HCT116 (cell line): ENCODE measurements around the gene GRIK3. TPM values are rescaled to one million over a fixed set of nuclear protein-coding genes. Genes with fewer than 3 reads are reported as not detected.

Experiments
- ATAC-seq: fragments of 200-7000 bp; cut with Tn5 transposase; 2 replicates; pipeline ENCODE4 v1.9.1; 2020; ENCODE audit warnings: mild to moderate bottlenecking, moderate library complexity
- BruUV-seq: library from RNA; stranded (reverse); fragments of 400-500 nt; replicated peaks from 2 replicates; lab custom pipeline; 2021; lab: Mats Ljungman, UMichigan
- CTCF ChIA-PET: fragments of 300-600 bp; sonication (Branson Sonifier 250); formaldehyde crosslinking; loops from one replicate; lab custom pipeline; 2021; ENCODE audit warnings: antibody characterized with exemption; lab: Charles Lee
- POLR2A ChIA-PET: fragments of 300-600, 350-600 bp; sonication (Branson Sonifier 250); formaldehyde crosslinking; loops from one replicate; lab custom pipeline; 2021; ENCODE audit warnings: antibody characterized with exemption; lab: Charles Lee
- RAD21 ChIA-PET, 2 experiments: fragments of 300-600 bp; sonication (Branson Sonifier 250); formaldehyde crosslinking; loops; one replicate each; lab custom pipeline; 2023; ENCODE audit warnings: low total read pairs in 2 of 2; ENCODE audit not compliant: uncharacterized antibody in 2 of 2, unreplicated experiment in 2 of 2, low non-redundant PET in 1 of 2; lab: Charles Lee
- DNase-seq: peaks from one replicate; pipeline ENCODE4 v3.0.0-alpha.2; 2010; ENCODE audit warnings: low read depth, low spot score
- H2AFZ ChIP-seq: fragments of 200-600 bp; shearing (Covaris generic), sonication (generic); 2 replicates; pipeline ENCODE4 v1.6.1; 2017; ENCODE audit warnings: low read depth, mixed run types, mixed read lengths, antibody characterized with exemption, low read length; ENCODE audit not compliant: poor library complexity, severe bottlenecking
- H3K27ac ChIP-seq: 2 replicates; pipeline ENCODE4 v1.5.1; 2012; ENCODE audit warnings: low read depth, low read length
- H3K27me3 ChIP-seq: fragments of 200-600 bp; sonication (generic); 2 replicates; pipeline ENCODE4 v1.6.1; 2016; ENCODE audit warnings: mixed run types, low read length, mixed read lengths; ENCODE audit not compliant: insufficient read depth
- H3K36me3 ChIP-seq, 2 experiments: fragments of 200-500 bp in 1 of 2; fragments of 200-600 bp in 1 of 2; sonication (Bioruptor generic) in 1 of 2; sonication (generic) in 1 of 2; 2 replicates each; pipeline versions ENCODE4 v1.5.1 to v1.6.1; 2014 to 2016; ENCODE audit warnings: low read length in 2 of 2, inconsistent platforms in 1 of 2, mixed read lengths in 1 of 2, mixed run types in 1 of 2; ENCODE audit not compliant: insufficient read depth in 2 of 2, control insufficient read depth in 1 of 2
- H3K4me1 ChIP-seq, 2 experiments: fragments of 200-600 bp in 1 of 2; sonication (generic) in 1 of 2; 2 replicates each; pipeline versions ENCODE4 v1.5.1 to v1.6.1; 2012 to 2017; ENCODE audit warnings: low read length in 2 of 2, inconsistent platforms in 1 of 2, mild to moderate bottlenecking in 1 of 2, mixed read lengths in 1 of 2, mixed run types in 1 of 2, moderate library complexity in 1 of 2; ENCODE audit not compliant: insufficient read depth in 2 of 2, control insufficient read depth in 1 of 2
- H3K4me2 ChIP-seq: fragments of 200-600 bp; sonication (generic); 2 replicates; pipeline ENCODE4 v1.6.1; 2017; ENCODE audit warnings: mixed run types, low read length, mixed read lengths
- H3K4me3 ChIP-seq, 2 experiments: fragments of 200-600 bp in 1 of 2; sonication (generic) in 1 of 2; replicated peaks in 1 of 2; 2 replicates each; pipeline ENCODE4 v1.5.1; 2011 to 2016; ENCODE audit warnings: low read length in 2 of 2, control low read depth in 1 of 2, low read depth in 1 of 2, mild to moderate bottlenecking in 1 of 2, mixed read lengths in 1 of 2, mixed run types in 1 of 2
- H3K79me2 ChIP-seq: fragments of 200-600 bp; sonication (generic); 2 replicates; pipeline ENCODE4 v1.6.1; 2017; ENCODE audit warnings: mild to moderate bottlenecking, mixed run types, low read length, moderate library complexity, mixed read lengths; ENCODE audit not compliant: insufficient read depth
- H3K9ac ChIP-seq: fragments of 200-600 bp; sonication (generic); 2 replicates; pipeline ENCODE4 v1.6.1; 2016; ENCODE audit warnings: low read length, mixed read lengths
- H3K9me2 ChIP-seq: fragments of 200-600 bp; sonication (generic), shearing (Covaris generic); 2 replicates; pipeline ENCODE4 v1.6.1; 2017; ENCODE audit warnings: mixed run types, mild to moderate bottlenecking, moderate library complexity; ENCODE audit not compliant: insufficient read depth
- H3K9me3 ChIP-seq, 2 experiments: fragments of 200-500 bp in 1 of 2; fragments of 200-600 bp in 1 of 2; sonication (Bioruptor generic) in 1 of 2; sonication (generic) in 1 of 2; 2 replicates each; pipeline ENCODE4 v1.6.1; 2014 to 2017; ENCODE audit warnings: low read length in 2 of 2, mixed read lengths in 2 of 2, inconsistent platforms in 1 of 2, low read depth in 1 of 2, mild to moderate bottlenecking in 1 of 2, mixed run types in 1 of 2, moderate library complexity in 1 of 2; ENCODE audit not compliant: control insufficient read depth in 1 of 2, insufficient read depth in 1 of 2
- H4K20me1 ChIP-seq: fragments of 200-600 bp; sonication (generic), shearing (Covaris generic); 2 replicates; pipeline ENCODE4 v1.6.1; 2017; ENCODE audit warnings: mixed run types, mild to moderate bottlenecking, moderate library complexity; ENCODE audit not compliant: insufficient read depth
- CBX3 ChIP-seq: IDR thresholded peaks from 2 replicates; pipeline ENCODE4 v1.6.1; 2012; ENCODE audit warnings: low read depth
- CEBPB ChIP-seq: IDR thresholded peaks from 2 replicates; pipeline ENCODE4 v1.6.1; 2012; ENCODE audit warnings: low read depth
- EGR1 ChIP-seq: IDR thresholded peaks from 2 replicates; pipeline ENCODE4 v1.6.1; 2012; ENCODE audit warnings: low read depth
- ELF1 ChIP-seq: IDR thresholded peaks from 2 replicates; pipeline ENCODE4 v1.6.1; 2012; ENCODE audit warnings: low read depth, borderline replicate concordance
- EZH2 ChIP-seq: fragments of 200-600 bp; sonication (generic); IDR thresholded peaks from 2 replicates; pipeline ENCODE4 v1.6.1; 2017; ENCODE audit warnings: antibody characterized with exemption, mixed run types
- EZH2phosphoT487 ChIP-seq: fragments of 200-600 bp; IDR thresholded peaks from 2 replicates; pipeline ENCODE4 v1.6.1; 2018; ENCODE audit warnings: antibody characterized with exemption, borderline replicate concordance
- FOSL1 ChIP-seq: IDR thresholded peaks from 2 replicates; pipeline ENCODE4 v1.6.1; 2012; ENCODE audit warnings: low read depth
- JUND ChIP-seq: IDR thresholded peaks from 2 replicates; pipeline ENCODE4 v1.6.1; 2012
- POLR2A ChIP-seq: IDR thresholded peaks from 2 replicates; pipeline ENCODE4 v1.7.0; 2011; ENCODE audit warnings: borderline replicate concordance; ENCODE audit not compliant: insufficient read depth, insufficient read length; ENCODE audit errors: extremely low read depth
- POLR2AphosphoS5 ChIP-seq: IDR thresholded peaks from 2 replicates; pipeline ENCODE4 v1.6.1; 2011; ENCODE audit warnings: mild to moderate bottlenecking, low read depth, low read length, moderate library complexity
- RAD21 ChIP-seq: IDR thresholded peaks from 2 replicates; pipeline ENCODE4 v1.6.1; 2012; ENCODE audit warnings: low read depth, mild to moderate bottlenecking
- SIN3A ChIP-seq: IDR thresholded peaks from 2 replicates; pipeline ENCODE4 v1.6.1; 2012; ENCODE audit warnings: low read depth
- SP1 ChIP-seq: IDR thresholded peaks from 2 replicates; pipeline ENCODE4 v1.6.1; 2012; ENCODE audit warnings: low read depth
- TCF7L2 ChIP-seq: IDR thresholded peaks from 2 replicates; pipeline ENCODE4 v1.7.0; 2011; ENCODE audit warnings: borderline replicate concordance, inconsistent platforms; ENCODE audit not compliant: insufficient read depth, insufficient read length; ENCODE audit errors: extremely low read depth
- intact Hi-C: fragments of 100-400 bp; cut with micrococcal nuclease; formaldehyde crosslinking; loops from 2 replicates; pipeline ENCODE4 v1.10.0; 2022
- total RNA-seq: library from RNA; stranded (reverse); gene quantifications from one replicate; pipeline ENCODE4 v1.2.1, GENCODE V29; 2021; ENCODE audit not compliant: unreplicated experiment
- TF ChIP-seq, protein P1 (sequence below): IDR thresholded peaks from 2 replicates; pipeline ENCODE4 v1.6.1; 2012
- TF ChIP-seq, protein P2 (sequence below), 3 experiments: fragments of 200-600 bp in 1 of 3; sonication (generic) in 1 of 3; IDR thresholded peaks in 2 of 3; conservative IDR thresholded peaks in 1 of 3; 2 replicates each; pipeline ENCODE4 v1.5.1; 2012 to 2017; ENCODE audit warnings: low read depth in 2 of 3, low read length in 2 of 3, antibody characterized with exemption in 1 of 3, borderline replicate concordance in 1 of 3, control low read depth in 1 of 3, mild to moderate bottlenecking in 1 of 3, mixed read lengths in 1 of 3, mixed run types in 1 of 3, moderate library complexity in 1 of 3; ENCODE audit not compliant: insufficient read depth in 1 of 3
- TF ChIP-seq, protein P3 (sequence below): IDR thresholded peaks from 2 replicates; pipeline ENCODE4 v1.6.1; 2011; ENCODE audit warnings: mild to moderate bottlenecking, low read length, moderate library complexity; ENCODE audit not compliant: insufficient replicate concordance; ENCODE audit errors: extremely low read depth
- TF ChIP-seq, protein P4 (sequence below): IDR thresholded peaks from 2 replicates; pipeline ENCODE4 v1.6.1; 2012; ENCODE audit warnings: low read depth

Gene GRIK3
- total RNA-seq, 1 experiment from 2014 or later = not detected

DNA sequence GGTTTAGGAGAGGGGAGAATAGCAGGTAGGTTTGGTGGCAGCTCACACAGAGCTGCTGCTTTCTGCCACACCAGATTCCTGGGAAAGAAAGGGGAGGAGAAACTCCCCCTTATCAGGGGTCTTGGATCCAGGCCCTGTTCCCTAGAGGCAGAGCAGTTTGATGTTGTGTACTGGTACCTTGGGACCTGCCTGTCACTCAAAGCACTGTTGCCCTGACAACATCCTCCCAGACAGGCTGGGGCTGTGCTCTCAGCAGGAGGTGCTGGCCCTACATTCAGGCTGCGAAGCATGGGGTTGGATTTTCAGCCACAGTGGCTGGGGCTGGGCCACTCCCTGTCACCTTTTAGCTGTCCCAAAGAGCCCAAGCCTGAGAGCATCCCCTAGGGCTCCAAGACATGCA, 188.0 kb downstream of the GRIK3 start (continued):
- TF ChIP-seq, protein P1, sequence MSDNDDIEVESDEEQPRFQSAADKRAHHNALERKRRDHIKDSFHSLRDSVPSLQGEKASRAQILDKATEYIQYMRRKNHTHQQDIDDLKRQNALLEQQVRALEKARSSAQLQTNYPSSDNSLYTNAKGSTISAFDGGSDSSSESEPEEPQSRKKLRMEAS = no peak
- no peak for TF ChIP-seq POLR2AphosphoS5
- no peak for TF ChIP-seq ELF1
- TF ChIP-seq, all 23 proteins: peak for 0

DNA sequence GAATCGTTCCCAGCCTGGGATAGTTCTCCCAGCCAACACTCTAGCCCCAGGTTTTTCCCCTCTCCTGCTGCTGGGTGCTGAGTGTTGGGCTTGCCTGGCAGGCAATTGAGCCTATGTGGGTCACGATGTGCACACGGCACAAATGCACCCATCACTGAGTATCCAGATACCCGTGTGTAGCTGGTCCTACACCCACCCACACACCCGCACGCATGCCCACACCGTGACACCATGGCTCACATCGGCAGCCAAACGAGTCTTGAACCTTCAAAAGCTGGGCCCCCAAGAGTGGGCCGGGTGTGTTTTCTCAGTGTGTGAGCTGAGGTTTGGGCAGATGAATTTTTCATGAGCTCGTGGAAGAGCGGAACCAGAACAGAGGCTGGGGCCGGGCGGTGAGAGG, 188.5 kb downstream of the GRIK3 start:
- Histone ChIP-seq H3K9me2 (no peaks in the 10 kb centered on the region), H3K9ac (no peak overlapping the region), H3K36me3 (no peaks in the 10 kb centered on the region), H3K79me2 (no peaks in the 10 kb centered on the region), H3K4me2 (no peak overlapping the region), H3K27ac (no peak overlapping the region), H3K27me3 (peaks cover 73% of the 10 kb centered on the region), H3K9me3 (no peaks in the 10 kb centered on the region), H4K20me1 (no peaks in the 10 kb centered on the region), H3K4me3 (no peak overlapping the region), H3K4me1 (no peaks in the 10 kb centered on the region), H2AFZ (no peak overlapping the region)
- ChIA-PET RAD21 (no interaction called here), POLR2A (no interaction called here), CTCF (no interaction called here)
- DNase-seq (no peak), ATAC-seq (no peak)
- intact Hi-C loops = no loop called here
- no TSS peak for BruUV-seq
- TF ChIP-seq CBX3 (no peak), CEBPB (no peak), RAD21 (no peak), SIN3A (no peak), EGR1 (no peak), SP1 (no peak), EZH2phosphoT487 (no peak), POLR2A (no peak), JUND (no peak), ELF1 (no peak), TCF7L2 (no peak), EZH2 (no peak), FOSL1 (no peak), POLR2AphosphoS5 (no peak)
- TF ChIP-seq, protein P2, sequence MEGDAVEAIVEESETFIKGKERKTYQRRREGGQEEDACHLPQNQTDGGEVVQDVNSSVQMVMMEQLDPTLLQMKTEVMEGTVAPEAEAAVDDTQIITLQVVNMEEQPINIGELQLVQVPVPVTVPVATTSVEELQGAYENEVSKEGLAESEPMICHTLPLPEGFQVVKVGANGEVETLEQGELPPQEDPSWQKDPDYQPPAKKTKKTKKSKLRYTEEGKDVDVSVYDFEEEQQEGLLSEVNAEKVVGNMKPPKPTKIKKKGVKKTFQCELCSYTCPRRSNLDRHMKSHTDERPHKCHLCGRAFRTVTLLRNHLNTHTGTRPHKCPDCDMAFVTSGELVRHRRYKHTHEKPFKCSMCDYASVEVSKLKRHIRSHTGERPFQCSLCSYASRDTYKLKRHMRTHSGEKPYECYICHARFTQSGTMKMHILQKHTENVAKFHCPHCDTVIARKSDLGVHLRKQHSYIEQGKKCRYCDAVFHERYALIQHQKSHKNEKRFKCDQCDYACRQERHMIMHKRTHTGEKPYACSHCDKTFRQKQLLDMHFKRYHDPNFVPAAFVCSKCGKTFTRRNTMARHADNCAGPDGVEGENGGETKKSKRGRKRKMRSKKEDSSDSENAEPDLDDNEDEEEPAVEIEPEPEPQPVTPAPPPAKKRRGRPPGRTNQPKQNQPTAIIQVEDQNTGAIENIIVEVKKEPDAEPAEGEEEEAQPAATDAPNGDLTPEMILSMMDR (IDR thresholded peaks at IDR 0.05 in 2 of 3, conservative IDR thresholded peaks at IDR 0.05 in 1 of 3; ENCODE audit: borderline replicate concordance in 1 of 3, insufficient read depth in 1 of 3, low read depth in 2 of 3, low read length in 2 of 3) = no peak
- TF ChIP-seq, protein P3, sequence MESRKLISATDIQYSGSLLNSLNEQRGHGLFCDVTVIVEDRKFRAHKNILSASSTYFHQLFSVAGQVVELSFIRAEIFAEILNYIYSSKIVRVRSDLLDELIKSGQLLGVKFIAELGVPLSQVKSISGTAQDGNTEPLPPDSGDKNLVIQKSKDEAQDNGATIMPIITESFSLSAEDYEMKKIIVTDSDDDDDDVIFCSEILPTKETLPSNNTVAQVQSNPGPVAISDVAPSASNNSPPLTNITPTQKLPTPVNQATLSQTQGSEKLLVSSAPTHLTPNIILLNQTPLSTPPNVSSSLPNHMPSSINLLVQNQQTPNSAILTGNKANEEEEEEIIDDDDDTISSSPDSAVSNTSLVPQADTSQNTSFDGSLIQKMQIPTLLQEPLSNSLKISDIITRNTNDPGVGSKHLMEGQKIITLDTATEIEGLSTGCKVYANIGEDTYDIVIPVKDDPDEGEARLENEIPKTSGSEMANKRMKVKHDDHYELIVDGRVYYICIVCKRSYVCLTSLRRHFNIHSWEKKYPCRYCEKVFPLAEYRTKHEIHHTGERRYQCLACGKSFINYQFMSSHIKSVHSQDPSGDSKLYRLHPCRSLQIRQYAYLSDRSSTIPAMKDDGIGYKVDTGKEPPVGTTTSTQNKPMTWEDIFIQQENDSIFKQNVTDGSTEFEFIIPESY = no peak
- TF ChIP-seq, protein P4, sequence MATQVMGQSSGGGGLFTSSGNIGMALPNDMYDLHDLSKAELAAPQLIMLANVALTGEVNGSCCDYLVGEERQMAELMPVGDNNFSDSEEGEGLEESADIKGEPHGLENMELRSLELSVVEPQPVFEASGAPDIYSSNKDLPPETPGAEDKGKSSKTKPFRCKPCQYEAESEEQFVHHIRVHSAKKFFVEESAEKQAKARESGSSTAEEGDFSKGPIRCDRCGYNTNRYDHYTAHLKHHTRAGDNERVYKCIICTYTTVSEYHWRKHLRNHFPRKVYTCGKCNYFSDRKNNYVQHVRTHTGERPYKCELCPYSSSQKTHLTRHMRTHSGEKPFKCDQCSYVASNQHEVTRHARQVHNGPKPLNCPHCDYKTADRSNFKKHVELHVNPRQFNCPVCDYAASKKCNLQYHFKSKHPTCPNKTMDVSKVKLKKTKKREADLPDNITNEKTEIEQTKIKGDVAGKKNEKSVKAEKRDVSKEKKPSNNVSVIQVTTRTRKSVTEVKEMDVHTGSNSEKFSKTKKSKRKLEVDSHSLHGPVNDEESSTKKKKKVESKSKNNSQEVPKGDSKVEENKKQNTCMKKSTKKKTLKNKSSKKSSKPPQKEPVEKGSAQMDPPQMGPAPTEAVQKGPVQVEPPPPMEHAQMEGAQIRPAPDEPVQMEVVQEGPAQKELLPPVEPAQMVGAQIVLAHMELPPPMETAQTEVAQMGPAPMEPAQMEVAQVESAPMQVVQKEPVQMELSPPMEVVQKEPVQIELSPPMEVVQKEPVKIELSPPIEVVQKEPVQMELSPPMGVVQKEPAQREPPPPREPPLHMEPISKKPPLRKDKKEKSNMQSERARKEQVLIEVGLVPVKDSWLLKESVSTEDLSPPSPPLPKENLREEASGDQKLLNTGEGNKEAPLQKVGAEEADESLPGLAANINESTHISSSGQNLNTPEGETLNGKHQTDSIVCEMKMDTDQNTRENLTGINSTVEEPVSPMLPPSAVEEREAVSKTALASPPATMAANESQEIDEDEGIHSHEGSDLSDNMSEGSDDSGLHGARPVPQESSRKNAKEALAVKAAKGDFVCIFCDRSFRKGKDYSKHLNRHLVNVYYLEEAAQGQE = no peak
- TF ChIP-seq, protein P1 = no peak
